Measurements from ENCODE around the gene ZNF430. TPM values are rescaled to one million over a fixed set of nuclear protein-coding genes. Genes with fewer than 3 reads are reported as not detected.
"Not testable (repeated sequence)": the region's sequence is repeated elsewhere in the genome, so short reads cannot be mapped to it uniquely, and the experiment has no call there.

Gene ZNF430
- 1.8 and 8.4 TPM in 2 replicates for total RNA-seq (2014; rRNA removed; shearing (Covaris generic); ENCODE audit: low replicate concordance)

DNA sequence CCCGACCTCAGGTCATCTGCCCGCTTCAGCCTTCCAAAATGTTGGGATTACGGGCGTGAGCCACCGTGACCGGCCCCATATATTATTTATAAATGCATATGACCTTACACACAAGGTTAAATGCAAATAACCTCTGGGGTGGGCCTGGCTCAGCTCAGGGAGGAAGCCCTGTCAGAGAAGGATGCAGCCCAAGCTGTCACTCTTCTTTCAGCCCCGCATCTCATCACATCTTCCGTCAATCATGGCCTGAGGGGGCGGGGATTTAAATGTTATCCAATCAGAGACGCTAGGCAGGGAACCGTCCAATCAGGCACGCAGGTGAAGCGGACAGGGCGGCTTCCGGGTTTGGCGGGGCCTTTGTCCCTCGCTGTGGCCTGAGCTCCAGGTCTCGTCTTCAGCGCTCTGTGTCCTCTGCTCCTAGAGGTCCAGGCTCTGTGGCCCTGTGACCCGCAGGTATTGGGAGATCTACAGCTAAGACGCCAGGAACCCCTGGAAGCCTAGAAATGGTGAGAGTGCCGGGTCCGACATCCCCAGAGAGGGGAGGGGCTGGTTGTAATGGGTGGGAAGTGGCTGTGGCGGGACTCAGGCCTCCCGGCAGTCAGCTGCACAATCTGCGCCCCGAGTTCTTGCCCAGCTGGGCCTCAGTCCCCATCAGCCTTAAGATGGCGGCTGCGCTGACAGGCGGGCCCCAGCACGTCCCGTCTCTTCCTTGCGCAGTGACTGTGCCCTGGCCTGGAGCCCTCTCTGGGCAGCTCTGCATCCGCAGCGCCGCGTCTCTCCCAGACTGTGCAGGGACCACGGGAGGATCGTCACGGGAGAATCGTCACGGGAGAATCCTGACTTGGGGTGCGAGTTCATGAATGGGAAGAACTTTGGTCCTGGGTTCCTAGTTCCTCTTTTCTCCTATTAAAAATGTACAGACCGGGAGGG lies at the start of gene ZNF430:
TSS of gene ZNF430 (plus strand) at position 360 of the 930 bp plus-strand sequence. CDS start at position 504, 144 bp downstream.
- DNase-seq (ENCODE audit: low read depth) = peak; percentile 94

DNA sequence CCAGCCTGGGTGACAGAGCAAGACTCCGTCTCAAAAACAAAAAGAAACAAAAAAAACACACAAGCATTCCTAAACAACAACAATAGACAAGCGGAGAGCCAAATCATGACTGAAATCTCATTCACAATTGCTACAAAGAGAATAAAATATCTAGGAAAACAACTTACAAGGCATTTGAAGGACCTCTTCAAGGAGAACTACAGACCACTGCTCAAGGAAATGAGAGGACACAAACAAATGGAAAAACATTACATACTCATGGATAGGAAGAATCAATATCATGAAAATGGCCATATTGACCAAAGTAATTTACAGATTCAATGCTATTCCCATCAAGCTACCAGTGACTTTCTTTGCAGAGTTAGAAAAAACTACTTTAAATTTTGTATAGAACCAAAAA lies 27.7 kb upstream of the ZNF430 start:
- in situ Hi-C loops (cut with HindIII; ENCODE audit: low pct_unique_long_range_greater_than_20kb, low sequenced_read_pairs); DNase-seq (ENCODE audit: low read depth): not testable (repeated sequence)

More for the DNA sequence above, at the start of gene ZNF430:
- in situ Hi-C loops (cut with HindIII; ENCODE audit: low pct_unique_long_range_greater_than_20kb, low sequenced_read_pairs) = no loop called here

DNA sequence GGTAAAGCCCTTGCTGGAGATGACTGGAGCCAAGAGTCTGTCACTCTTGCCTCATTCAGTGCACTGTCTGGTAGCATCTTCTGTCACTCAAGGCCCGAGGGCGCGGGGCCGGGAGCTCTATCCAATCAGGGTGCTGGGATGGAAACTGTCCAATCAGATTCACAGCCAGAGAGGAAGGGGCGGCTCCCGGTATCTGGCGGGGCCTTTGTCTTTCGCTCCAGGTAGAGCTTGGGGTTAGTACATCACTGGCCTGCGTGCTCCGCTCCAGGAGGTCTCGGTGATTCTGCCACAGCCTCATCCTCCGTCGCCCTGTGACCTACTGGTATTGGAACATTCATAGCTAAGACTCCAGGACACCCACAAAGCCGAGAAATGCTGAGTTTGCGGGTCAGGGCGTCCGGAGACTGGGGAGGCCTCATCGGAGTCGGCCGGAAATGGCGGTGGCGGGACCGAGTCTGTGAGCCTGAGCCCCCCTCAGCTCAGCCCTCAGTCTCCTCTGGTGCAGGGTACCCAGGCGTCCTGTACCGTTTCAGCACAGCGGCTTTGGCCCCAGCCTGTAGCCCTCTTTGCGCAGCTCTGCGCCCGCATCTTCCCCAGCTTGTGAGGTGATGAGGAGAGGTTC lies 20.6 kb upstream of the ZNF430 start:
- in situ Hi-C loops (cut with HindIII; ENCODE audit: low pct_unique_long_range_greater_than_20kb, low sequenced_read_pairs) = no loop called here
- DNase-seq (ENCODE audit: low read depth) = peak; percentile 94

DNA sequence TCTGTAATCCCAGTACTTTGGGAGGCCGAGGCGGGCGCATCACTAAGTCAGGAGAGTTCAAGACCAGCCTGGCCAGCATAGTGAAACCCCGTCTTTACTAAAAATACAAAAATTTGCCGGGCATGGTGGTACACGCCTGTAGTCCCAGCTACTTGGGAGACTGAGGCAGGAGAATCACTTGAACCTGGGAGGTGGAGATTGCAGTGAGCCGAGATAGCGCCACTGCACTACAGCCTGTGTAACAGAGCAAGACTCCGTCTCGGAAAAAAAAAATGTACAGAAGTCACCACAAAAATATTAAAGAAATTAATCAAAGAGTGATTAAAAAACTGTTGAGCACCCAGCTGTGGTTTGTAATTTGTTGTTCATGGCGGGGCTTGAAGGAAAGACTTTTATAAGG lies 781 bp downstream of the ZNF430 start:
- in situ Hi-C loops (cut with HindIII; ENCODE audit: low pct_unique_long_range_greater_than_20kb, low sequenced_read_pairs) = not testable (repeated sequence)

DNA sequence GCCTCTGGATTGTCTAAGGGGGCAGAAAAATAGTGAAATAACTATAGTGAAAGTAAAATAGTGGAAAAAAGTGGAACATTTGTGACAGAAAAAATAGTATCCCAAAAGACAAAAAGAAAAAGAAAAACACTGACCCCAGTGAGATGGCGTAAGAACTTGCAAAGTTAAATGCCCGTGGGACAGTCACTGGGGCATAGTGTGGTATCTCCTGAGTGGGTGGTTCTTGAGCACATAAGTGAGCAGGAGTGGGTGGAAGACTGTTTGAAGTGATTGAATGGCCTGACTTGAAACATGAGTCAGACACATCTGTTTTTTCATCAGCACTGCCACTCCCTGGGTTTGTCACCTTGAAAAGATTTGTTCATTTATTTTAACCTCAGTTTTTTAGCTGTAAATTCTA lies 2.5 kb downstream of the ZNF430 start:
- in situ Hi-C loops (cut with HindIII; ENCODE audit: low pct_unique_long_range_greater_than_20kb, low sequenced_read_pairs) = no loop called here
- peak; percentile 15 for DNase-seq (ENCODE audit: low read depth)

More for the DNA sequence above, 781 bp downstream of the ZNF430 start:
- not testable (repeated sequence) for DNase-seq (ENCODE audit: low read depth)

DNA sequence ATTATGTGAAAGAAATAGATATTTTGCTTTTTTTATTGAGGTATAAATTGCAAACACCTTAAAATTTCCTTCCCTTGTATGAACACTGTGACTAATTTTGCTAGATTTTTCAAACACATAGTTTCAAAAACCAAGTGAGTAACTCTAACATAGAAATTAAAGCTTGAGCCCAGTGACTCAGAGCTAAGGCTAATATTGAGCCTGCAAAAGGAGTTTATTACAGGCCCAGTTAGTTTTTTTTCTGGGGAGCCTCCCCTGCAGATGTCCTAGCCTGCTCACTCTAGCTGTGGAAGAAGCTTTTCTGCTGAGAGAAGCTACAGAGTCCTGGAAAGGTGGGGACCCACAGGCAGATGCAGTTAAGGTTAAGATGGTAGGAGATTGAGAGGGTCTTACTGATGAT lies 3.4 kb downstream of the ZNF430 start:
- in situ Hi-C loops (cut with HindIII; ENCODE audit: low pct_unique_long_range_greater_than_20kb, low sequenced_read_pairs) = no loop called here

DNA sequence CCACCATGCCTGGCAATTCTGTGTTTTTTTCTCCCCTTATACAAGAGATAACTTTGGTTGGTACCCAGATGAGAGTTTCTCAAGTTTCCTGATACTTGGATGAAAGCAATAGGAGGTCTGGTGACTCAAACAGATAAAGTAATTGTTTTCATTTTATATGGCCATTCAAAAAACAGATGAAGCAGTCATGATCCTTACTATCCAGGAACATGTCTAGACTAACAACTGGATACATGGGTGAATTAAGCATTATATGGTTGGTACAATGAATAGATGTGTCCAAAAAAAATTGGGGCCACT lies 8.5 kb downstream of the ZNF430 start:
- in situ Hi-C loops (cut with HindIII; ENCODE audit: low pct_unique_long_range_greater_than_20kb, low sequenced_read_pairs) = no loop called here
- no peak for DNase-seq (ENCODE audit: low read depth)

More for the DNA sequence above, 3.4 kb downstream of the ZNF430 start:
- no peak for DNase-seq (ENCODE audit: low read depth)

DNA sequence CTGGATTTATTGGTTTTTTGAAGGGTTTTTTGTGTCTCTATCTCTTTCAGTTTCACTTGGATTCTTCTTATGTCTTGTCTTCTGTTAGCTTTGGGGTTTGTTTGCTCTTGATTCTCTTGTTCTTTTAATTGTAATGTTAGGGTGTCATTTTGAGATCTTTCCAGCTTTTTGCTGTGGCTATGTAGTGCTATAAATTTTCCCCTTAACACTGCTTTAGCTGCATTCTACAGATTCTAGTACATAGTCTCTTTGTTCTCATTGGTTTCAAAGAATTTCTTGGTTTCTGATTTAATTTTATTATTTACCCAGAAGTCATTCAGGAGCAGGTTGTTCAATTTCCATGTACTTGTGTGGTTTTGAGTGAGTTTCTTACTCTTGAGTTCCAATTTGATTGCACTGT lies 24.6 kb downstream of the ZNF430 start:
- in situ Hi-C loops (cut with HindIII; ENCODE audit: low pct_unique_long_range_greater_than_20kb, low sequenced_read_pairs) = no loop called here
- no peak for DNase-seq (ENCODE audit: low read depth)

DNA sequence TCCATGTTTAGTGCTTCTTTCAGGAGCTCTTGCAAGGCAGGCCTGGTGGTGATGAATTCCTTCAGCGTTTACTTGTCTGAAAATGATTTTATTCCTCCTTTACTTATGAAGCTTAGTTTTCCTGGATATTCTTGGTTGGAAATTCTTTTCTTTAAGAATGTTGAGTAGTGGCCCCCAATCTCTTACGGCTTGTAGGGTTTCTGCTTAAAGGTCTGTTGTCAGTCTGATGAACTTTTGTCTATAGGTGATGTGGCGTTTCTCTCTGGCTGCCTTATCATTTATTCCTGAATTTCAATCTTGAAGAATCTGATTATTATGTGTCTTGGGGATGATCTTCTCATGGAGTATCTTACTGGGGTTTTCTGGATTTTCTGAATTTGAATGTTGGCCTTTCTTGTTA lies 26.0 kb downstream of the ZNF430 start:
- in situ Hi-C loops (cut with HindIII; ENCODE audit: low pct_unique_long_range_greater_than_20kb, low sequenced_read_pairs) = no loop called here
- no peak for DNase-seq (ENCODE audit: low read depth)

DNA sequence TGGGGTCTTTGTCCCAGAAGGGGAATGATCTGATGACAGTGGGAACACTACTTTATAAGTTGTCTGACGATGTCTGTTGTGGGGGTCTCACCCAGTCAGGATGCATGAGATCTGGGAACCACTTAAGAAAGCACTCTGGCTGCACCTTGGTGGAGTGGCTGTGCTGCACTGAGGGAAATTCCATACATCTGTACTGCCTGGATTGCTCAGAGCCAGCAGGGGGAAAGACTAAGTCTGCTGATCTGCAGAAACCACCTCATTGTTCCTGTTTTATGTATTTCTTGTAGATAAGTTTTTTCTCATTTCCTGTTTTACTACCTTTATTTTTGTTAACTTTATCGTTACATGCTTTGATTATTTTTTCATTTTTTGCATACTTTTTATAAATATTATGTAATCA lies 27.3 kb downstream of the ZNF430 start:
- in situ Hi-C loops (cut with HindIII; ENCODE audit: low pct_unique_long_range_greater_than_20kb, low sequenced_read_pairs) = no loop called here
- DNase-seq (ENCODE audit: low read depth) = no peak

DNA sequence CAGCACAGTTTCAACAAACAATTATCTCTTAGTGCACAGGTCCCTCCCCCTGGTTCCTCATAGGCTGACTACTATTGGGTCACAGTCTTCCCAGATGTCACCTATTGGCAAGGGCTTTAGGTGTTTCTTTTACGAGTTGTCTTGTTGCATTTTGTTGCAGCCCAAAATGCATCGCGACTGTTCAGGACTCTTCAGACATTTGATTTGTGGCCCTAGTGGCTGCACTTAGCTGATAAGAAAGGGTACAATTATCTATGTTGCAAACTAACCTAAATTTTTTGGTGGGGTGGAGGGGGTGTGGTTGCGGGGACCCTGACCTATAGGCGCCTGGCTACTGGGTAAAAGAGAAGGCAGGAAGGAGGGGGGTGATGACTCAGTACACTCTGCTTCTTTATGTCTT lies 32.4 kb downstream of the ZNF430 start:
- DNase-seq (ENCODE audit: low read depth) = no peak
- in situ Hi-C loops (cut with HindIII; ENCODE audit: low pct_unique_long_range_greater_than_20kb, low sequenced_read_pairs) = no loop called here

DNA sequence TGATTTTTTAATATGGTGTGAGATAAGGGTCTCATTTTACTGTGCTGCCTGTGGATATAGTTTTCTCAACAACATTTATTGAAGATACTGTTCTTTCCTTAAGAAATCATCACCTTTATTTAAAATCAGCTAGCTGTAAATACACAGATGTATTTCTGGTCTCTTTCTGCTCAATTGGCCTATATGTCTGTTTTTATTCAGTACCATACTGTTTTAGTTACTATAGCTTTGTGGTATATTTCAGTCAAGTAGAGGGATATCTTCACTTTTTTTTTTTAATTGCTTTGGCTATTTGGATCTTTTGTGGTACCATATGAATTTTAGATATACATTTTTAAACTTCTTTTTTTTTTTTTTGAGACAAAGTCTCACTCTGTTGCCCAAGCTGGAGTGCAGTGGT lies 44.9 kb downstream of the ZNF430 start:
- DNase-seq (ENCODE audit: low read depth) = no peak
- in situ Hi-C loops (cut with HindIII; ENCODE audit: low pct_unique_long_range_greater_than_20kb, low sequenced_read_pairs) = no loop called here

DNA sequence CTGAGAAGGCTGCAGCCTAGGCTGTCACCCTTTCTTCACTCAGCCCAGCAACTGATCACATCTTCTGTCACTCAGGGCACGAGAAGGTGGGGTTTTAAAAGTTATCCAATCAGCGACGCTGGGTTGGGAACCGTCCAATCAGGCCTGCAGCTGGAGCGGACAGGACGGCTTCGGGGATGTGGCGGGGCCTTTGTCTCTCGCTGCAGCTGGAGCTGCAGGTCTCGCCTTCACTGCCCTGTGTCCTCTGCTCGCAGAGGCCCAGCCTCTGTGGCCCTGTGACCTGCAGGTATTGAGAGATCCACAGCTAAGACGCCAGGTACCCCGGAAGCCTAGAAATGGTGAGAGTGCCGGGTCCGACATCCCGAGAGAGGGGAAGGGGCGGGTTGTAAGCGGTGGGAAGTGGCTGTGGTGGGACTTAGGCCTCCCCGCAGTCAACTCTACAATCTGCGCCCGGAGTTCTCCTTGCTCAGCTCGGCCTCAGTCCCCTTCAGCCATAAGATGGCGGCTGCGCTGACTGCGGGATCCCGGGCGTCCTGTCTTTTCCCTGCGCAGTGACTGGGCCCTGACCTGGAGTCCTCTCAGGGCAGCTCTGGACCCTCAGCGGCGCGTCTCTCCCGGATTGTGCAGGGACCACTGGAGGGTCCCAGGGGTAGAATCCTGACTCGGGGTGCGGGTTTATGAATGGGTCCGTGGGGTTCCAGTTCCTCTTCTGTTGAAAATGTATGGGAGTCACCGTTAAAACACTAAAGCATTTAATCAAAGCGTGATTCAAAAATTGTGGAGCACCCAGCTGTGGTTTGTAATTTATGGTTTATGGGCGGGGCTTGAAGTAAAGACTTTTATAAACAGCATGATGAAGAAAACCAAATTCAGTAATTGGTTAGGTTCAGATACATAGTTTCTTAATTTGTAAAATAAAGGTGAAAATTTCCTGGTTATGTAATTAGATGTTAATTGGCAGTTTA lies 61.8 kb downstream of the ZNF430 start, which contains the start of gene ZNF714:
TSS of gene ZNF714 (plus strand) at position 193 of the 965 bp plus-strand sequence. CDS start 16,066 bp downstream, outside the sequence.
- peak; percentile 95 for DNase-seq (ENCODE audit: low read depth)

DNA sequence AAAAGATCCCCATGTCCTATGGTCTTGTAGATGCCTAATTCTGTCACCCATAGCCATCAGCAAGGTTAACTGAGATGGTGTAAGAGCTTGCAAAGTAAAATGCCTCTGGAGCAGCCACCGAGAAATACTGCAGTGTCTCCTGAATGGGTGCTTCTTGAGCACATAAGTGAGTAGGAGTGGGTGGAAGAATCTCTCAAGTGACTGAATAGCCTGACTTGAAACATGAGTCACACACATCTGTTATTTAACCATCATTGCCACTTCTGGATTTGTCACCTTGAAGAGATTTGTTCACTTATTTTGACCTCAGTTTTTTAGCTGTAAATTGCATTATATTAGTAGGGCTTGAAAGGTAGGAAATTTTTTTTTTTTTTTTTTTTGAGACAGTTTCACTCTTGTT lies 63.9 kb downstream of the ZNF430 start:
- in situ Hi-C loops (cut with HindIII; ENCODE audit: low pct_unique_long_range_greater_than_20kb, low sequenced_read_pairs) = loop anchor here (10.0 kb wide), 1 partner anchor 60 kb away; the partner anchor contains the start of gene ZNF431
- peak; percentile 22 for DNase-seq (ENCODE audit: low read depth)

More for the DNA sequence above, 61.8 kb downstream of the ZNF430 start, which contains the start of gene ZNF714:
- in situ Hi-C loops (cut with HindIII; ENCODE audit: low pct_unique_long_range_greater_than_20kb, low sequenced_read_pairs) = loop anchor here (10.0 kb wide), 1 partner anchor 63 kb away; the partner anchor contains the start of gene ZNF431

DNA sequence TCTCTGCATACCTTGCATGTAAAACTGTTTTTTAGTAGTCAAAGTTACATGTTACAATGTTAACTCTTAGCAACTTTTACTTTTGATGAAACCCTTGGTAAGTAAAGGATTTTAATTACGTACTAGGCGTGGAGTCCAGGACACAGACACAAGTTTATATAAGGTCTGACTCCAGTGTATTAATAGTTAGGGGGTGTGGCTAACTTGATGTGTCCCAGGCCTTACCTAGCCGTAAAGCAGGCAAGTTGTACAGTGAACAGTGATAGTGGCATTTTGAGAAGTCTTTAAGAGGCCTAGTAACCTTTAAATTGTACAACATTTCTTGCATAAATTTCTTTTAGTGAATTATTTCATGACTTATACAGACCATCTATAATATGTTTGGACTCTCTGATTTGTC lies 67.4 kb downstream of the ZNF430 start:
- in situ Hi-C loops (cut with HindIII; ENCODE audit: low pct_unique_long_range_greater_than_20kb, low sequenced_read_pairs) = loop anchor here (10.0 kb wide), 1 partner anchor 57 kb away; the partner anchor contains the start of gene ZNF431
- DNase-seq (ENCODE audit: low read depth) = no peak

DNA sequence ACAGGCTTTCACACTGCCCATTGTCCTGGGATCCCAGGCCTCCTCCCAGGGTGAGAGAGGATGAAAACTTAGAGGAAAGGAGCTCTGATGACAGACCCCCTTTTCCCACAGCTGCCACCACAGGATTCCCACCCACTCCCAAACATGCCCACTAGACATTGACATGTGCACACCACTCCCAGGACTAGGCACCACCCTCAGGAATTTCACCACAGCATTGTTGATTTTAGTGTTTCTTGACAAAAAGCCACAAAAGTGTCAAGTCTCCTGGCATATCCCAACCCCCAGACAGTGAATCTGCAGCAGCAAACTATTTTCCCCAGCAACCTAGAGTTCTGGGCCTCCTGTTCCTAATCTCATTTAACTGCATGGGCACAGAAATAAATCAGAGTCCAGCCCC lies 71.7 kb downstream of the ZNF430 start:
- in situ Hi-C loops (cut with HindIII; ENCODE audit: low pct_unique_long_range_greater_than_20kb, low sequenced_read_pairs) = no loop called here
- no peak for DNase-seq (ENCODE audit: low read depth)

DNA sequence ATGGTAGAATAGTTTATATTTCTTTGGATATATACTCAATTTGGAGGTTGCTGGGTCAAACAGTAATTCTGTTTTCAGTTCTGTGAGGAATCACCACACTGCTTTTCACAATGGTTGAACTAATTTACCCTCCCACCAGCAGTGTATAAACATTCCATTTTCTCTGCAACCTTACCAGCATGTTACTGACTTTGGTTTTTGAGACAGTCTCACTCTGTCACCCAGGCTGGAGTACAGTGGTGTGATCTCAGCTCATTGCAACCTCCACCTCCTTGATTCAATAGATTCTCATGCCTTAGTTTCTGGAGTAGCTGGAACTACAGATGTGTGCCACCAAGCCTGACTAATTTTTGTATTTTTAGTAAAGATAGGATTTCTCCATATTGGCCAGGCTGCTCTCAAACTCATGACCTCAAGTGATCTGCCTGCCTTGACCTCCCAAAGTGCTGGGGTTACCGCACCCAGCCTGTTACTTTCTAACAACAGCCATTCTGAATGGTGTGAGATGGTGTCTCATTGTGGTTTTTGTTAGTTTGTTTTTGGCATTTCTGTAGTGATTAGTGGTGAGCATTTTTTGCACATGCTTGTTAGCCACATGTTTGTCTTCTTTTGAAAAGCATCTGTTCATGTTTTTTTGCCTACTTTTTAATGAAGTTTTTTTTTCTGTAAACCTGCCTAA lies 74.0 kb downstream of the ZNF430 start:
- in situ Hi-C loops (cut with HindIII; ENCODE audit: low pct_unique_long_range_greater_than_20kb, low sequenced_read_pairs) = no loop called here
- no peak for DNase-seq (ENCODE audit: low read depth)

DNA sequence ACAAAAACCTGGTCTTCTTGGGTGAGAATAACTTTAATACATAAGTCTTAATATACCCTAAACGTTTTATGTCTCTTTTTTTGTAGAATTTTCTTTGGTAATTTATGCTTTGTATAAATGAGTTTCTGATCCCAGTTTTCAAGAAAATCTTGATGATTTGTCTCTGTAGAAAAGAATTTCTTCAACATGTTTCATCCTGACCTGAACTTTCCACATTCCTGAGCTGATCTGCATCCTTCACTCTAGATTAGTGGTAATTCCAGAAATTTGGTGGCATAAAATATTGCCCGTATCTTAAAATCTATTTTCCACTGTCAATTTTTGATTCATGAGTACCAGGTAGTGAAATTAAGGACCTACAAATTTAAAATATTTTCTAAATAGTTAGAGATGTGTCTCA lies 77.8 kb downstream of the ZNF430 start:
- in situ Hi-C loops (cut with HindIII; ENCODE audit: low pct_unique_long_range_greater_than_20kb, low sequenced_read_pairs) = no loop called here
- no peak for DNase-seq (ENCODE audit: low read depth)
